Gastrocnemius medialis (tissue), 4 donors: ENCODE results near the gene TMEM91. TPM values are rescaled to one million over a fixed set of nuclear protein-coding genes. Genes with fewer than 3 reads are reported as not detected.

Experiments
- ATAC-seq, 2 donors: fragments of 150-250 bp; one replicate each; pipeline ENCODE4 v1.9.1; 2016
- DNase-seq, 2 donors: peaks; one replicate each; pipeline ENCODE4 v3.0.0-alpha.2; 2019
- H3K27ac ChIP-seq, 4 donors: fragments of 200-600 bp; sonication (generic); 1 replicate in 1 of 4; 2 replicates in 3 of 4; pipeline ENCODE4 v1.5.1; 2016 to 2018; ENCODE audit warnings: mild to moderate bottlenecking in 2 of 4, moderate library complexity in 1 of 4
- H3K27me3 ChIP-seq, 3 donors: fragments of 200-600 bp; sonication (generic) in 2 of 3; 1 replicate in 1 of 3; 2 replicates in 2 of 3; pipeline versions ENCODE4 v1.5.1 to v1.6.0; 2016 to 2019; ENCODE audit warnings: mild to moderate bottlenecking in 1 of 3, moderate library complexity in 1 of 3
- H3K36me3 ChIP-seq, 2 donors: fragments of 200-600 bp; sonication (generic) in 1 of 2; one replicate each; pipeline ENCODE4 v1.5.1; 2017 to 2018
- H3K4me1 ChIP-seq, 2 donors: fragments of 200-600 bp; sonication (generic) in 1 of 2; one replicate each; pipeline ENCODE4 v1.5.1; 2016 to 2017; ENCODE audit warnings: mild to moderate bottlenecking in 2 of 2
- H3K4me3 ChIP-seq, 4 donors: fragments of 200-600 bp; sonication (generic) in 3 of 4; 1 replicate in 1 of 4; 2 replicates in 3 of 4; pipeline ENCODE4 v1.5.1; 2016 to 2019; ENCODE audit warnings: mild to moderate bottlenecking in 2 of 4
- H3K9me3 ChIP-seq, 3 donors: fragments of 200-600 bp; sonication (generic) in 2 of 3; 1 replicate in 1 of 3; 2 replicates in 2 of 3; pipeline ENCODE4 v1.5.1; 2016 to 2019
- CTCF ChIP-seq, 5 experiments: fragments of 450-650 bp in 3 of 5; fragments of 200-600 bp in 2 of 5; sonication (generic) in 2 of 5; IDR thresholded peaks in 4 of 5; conservative IDR thresholded peaks in 1 of 5; 1 replicate in 4 of 5; 2 replicates in 1 of 5; pipeline ENCODE4 v1.5.1; 2016 to 2019; ENCODE audit warnings: antibody characterized with exemption in 5 of 5, mild to moderate bottlenecking in 3 of 5, moderate library complexity in 3 of 5
- POLR2A ChIP-seq, 2 donors: fragments of 450-650 bp; IDR thresholded peaks; one replicate each; pipeline ENCODE4 v1.6.1; 2017; ENCODE audit warnings: antibody characterized with exemption in 2 of 2, mild to moderate bottlenecking in 2 of 2, moderate library complexity in 2 of 2
- in situ Hi-C, 4 donors: fragments of 200-750 bp; cut with MboI; loops; one replicate each; pipeline versions ENCODE4 v1.15.0 to v1.8.0; 2017; ENCODE audit warnings: low sequenced_read_pairs in 4 of 4
- intact Hi-C: fragments of 100-400 bp; cut with DNase I; formaldehyde crosslinking; loops from one replicate; pipeline ENCODE4 v1.15.1; 2023; ENCODE audit warnings: low total_unique reads
- total RNA-seq, 4 donors: library from RNA; depleted of rRNA; stranded (reverse); fragments of >200 nt; gene quantifications; one replicate each; pipeline versions ENCODE4 v1.1.0 to v1.2.3, GENCODE V29; 2016

TMEM91 gene
- total RNA-seq, 4 donors from 2014 or later: 1.6 to 13.6 (median 4.7) TPM

DNA sequence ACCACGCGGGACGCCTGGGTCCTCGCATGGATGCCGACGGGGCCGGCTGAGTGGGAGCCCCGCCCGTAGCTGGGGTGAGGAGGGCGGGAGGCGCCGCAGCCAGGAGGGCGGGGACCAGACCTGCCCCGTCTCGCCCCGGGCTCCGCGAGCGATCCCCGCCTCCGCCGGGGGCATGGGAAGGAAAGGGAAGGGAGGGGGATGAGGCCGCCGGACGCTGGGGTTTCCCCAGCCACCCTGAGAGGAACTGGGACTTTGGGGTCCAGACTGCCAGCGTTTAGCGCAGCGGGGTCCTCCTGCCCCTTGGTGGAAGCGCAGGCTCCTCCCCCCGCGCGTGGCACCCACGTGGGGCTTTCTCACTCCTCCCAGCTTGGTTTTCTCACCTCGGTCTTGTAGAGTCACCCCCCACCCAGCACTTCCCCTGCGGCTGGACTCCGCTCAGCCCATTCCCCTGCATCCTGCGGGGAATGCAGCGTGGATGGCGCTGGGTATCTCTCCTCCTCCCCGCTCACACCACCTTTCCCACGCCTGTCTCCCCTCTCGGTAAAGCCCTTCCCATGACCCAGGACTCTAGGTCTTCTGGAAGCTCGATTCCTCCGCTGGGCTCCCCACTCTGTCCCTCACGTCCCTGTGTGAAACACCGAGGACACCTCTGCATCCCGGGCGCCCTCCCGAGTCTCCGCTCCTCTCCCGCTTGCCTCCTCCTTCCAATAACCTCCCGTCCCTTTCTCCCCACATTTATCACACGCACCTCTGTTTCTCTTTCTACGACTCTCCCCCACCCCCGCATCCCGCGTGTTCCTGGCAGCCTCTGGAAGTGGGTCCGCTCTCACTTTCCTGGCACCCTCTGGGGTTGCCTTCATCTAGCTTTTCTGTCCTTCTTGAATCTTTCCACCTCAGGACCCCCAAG, 24.7 kb upstream of the TMEM91 start:
- peaks cover 27 to 51% (median 45%) of the 10 kb centered on the region in 3 donors for H3K27me3 ChIP-seq
- DNase-seq (peak in 1 of 2 donors; percentile 37), ATAC-seq (peak; percentile 25 to 26)
- peak overlapping the region; percentile 75 to 80 (median 80) for H3K27ac ChIP-seq
- in situ Hi-C loops: no loop called here
- no peaks in the 10 kb centered on the region for H3K36me3 ChIP-seq
- TF ChIP-seq CTCF (IDR thresholded peaks at IDR 0.05 in 4 of 5, conservative IDR thresholded peaks at IDR 0.05 in 1 of 5) (no peak), POLR2A (IDR thresholded peaks at IDR 0.05) (peak in 1 of 2 donors; percentile 40)
- peak overlapping the region; percentile 67 to 76 (median 73) for H3K4me3 ChIP-seq
- intact Hi-C loops: loop anchor here (2.0 to 5.0 kb wide), 2 partner anchors 25 to 149 kb away; no protein-coding TSS in a partner anchor
- H3K9me3 ChIP-seq: no peaks in the 10 kb centered on the region
- H3K4me1 ChIP-seq: peaks cover 0 to 32% of the 10 kb centered on the region in 2 donors

DNA sequence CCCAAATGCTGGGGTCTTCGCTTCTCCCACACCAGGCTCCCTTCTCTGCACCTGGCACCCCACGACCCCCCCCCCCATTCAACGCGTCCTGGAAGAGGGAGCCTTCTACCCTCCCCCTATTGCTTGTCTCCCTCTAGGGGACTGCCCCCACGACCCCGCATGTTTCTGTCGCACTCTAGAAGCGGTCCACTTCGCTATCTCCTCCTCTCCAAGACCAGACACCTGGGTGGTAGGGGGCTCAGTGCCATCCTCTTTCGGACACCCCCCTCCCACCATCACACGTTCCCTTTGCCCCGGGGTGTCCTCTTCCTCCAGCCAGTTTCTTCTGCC, 24.1 kb upstream of the TMEM91 start:
- no peaks in the 10 kb centered on the region for H3K36me3 ChIP-seq
- DNase-seq: no peak
- peaks cover 0 to 32% of the 10 kb centered on the region in 2 donors for H3K4me1 ChIP-seq
- peak overlapping the region; percentile 67 to 76 (median 73) for H3K4me3 ChIP-seq
- in situ Hi-C loops (no loop called here), intact Hi-C loops (loop anchor here (2.0 to 5.0 kb wide), 2 partner anchors 25 to 150 kb away; no protein-coding TSS in a partner anchor)
- peaks cover 27 to 51% (median 45%) of the 10 kb centered on the region in 3 donors for H3K27me3 ChIP-seq
- H3K9me3 ChIP-seq: no peaks in the 10 kb centered on the region
- TF ChIP-seq CTCF (IDR thresholded peaks at IDR 0.05 in 4 of 5, conservative IDR thresholded peaks at IDR 0.05 in 1 of 5): no peak
- peak overlapping the region; percentile 75 to 80 (median 80) for H3K27ac ChIP-seq
- ATAC-seq: no peak

DNA sequence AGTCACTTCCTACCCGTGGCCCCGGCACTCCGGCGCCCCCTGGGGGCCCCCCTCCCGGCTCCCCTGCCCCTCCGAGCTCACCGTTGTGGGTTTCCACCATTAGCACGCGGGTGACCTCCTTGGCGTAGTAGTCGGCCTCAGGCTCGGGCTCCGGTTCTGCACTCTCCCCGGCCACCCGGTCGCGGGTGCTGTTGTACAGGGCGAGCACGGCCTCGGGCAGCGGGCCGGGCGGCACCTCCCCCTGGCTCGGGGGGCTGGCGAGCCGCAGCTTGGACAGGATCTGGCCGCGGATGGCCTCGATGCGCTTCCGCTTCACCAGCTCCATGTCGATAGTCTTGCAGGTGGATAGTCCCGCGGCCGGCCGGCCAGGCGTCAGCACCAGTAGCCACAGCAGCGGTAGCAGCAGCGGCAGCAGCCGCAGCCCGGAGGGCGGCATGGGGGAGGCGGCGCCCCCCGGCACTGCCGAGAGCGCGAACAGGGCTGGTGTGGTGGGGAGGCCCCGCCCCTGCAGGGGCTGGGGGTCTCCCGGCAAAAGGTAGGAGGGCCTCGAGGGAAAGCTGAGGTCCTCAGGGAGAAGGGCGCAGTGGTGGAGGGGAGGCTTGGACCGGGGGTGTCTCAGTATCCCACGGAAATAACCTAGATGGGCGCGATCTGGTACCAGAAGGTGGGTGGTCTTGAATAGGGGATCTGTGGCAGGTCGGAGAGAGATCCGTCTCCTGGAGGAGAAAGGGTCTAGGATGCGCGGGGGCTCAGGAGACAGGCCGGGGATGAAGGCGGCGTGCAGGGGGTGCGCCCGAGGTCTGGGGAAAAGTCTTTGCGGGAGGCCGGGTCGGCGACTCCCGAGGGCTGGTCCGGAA, 23.5 kb upstream of the TMEM91 start:
- DNase-seq (peak in 1 of 2 donors; percentile 35), ATAC-seq (peak in 1 of 2 donors; percentile 21)
- Histone ChIP-seq H3K27me3 (peaks cover 27 to 51% (median 45%) of the 10 kb centered on the region in 3 donors), H3K36me3 (no peaks in the 10 kb centered on the region), H3K4me3 (peak overlapping the region; percentile 67 to 76 (median 73)), H3K27ac (peak overlapping the region; percentile 75 to 80 (median 80)), H3K9me3 (no peaks in the 10 kb centered on the region), H3K4me1 (peaks cover 0 to 32% of the 10 kb centered on the region in 2 donors)
- TF ChIP-seq CTCF (IDR thresholded peaks at IDR 0.05 in 4 of 5, conservative IDR thresholded peaks at IDR 0.05 in 1 of 5) (peak in 3 of 5 experiments; percentile 19 to 54 (median 31)), POLR2A (IDR thresholded peaks at IDR 0.05) (no peak)
- intact Hi-C loops: loop anchor here (2.0 to 5.0 kb wide), 2 partner anchors 26 to 151 kb away; no protein-coding TSS in a partner anchor
- in situ Hi-C loops: no loop called here

DNA sequence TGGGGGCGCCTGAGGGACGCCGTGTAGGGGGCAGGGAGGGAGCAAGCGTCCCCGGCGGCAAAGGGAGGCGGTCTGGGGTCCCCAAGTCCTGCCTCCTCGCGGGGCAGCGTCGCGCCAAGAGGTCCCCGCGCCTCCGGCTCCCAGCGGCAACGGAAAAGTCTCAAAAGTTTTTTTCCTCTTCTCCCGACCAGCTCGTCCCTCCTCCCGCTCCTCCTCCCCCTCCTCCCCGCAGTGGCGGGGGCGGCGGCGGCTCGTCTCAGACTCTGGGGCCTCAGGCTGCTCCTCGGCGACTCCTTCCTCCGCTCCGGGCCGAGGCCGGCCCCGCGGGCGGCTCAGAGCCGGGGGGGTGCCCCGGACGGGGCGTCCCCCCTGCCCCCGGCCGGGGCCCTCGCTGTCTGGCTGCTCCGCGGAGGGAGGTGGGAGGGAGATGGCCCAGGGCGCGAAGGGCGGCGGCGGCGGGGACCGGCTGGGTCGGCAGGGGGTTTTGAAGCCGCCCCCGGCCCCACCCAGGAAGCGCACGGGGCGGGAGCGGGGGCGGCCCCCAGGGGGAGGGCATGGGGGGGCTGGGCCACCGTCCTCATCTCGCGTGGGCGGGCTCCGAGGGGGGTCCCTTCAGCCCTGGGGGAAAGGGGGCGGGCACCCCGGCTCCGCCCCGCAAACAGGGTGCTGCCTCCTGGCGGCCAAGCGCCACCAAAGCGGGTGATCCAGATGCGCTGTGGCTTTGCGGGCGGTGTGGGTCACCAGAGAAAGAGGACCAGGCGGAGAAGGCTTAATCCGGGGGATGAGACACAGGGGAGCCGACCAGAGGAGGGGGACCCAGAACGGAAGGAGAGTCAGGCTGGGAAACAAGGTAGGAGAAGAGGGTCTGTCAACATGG, 22.6 kb upstream of the TMEM91 start, which contains the start of gene TGFB1:
Gene TGFB1 (minus strand): TSS at position 457 of the 877 bp plus-strand sequence. CDS start 878 bp downstream, outside the sequence.
- in situ Hi-C loops (no loop called here), intact Hi-C loops (loop anchor here (2.0 to 5.0 kb wide), 2 partner anchors 27 to 151 kb away; no protein-coding TSS in a partner anchor)
- H3K36me3 ChIP-seq: no peaks in the 10 kb centered on the region
- DNase-seq: peak; percentile 63
- H3K9me3 ChIP-seq: no peaks in the 10 kb centered on the region
- peak; percentile 50 to 56 for ATAC-seq
- peak within 1 kb of the TSS; percentile 75 to 80 (median 80) for H3K27ac ChIP-seq
- H3K27me3 ChIP-seq: peaks cover 27 to 48% (median 45%) of the 10 kb centered on the region in 3 donors
- H3K4me3 ChIP-seq: peak within 1 kb of the TSS; percentile 67 to 76 (median 73)
- H3K4me1 ChIP-seq: peaks cover 0 to 32% of the 10 kb centered on the region in 2 donors
- TF ChIP-seq CTCF (IDR thresholded peaks at IDR 0.05 in 4 of 5, conservative IDR thresholded peaks at IDR 0.05 in 1 of 5): peak; percentile 37 to 80 (median 77)
- TF ChIP-seq POLR2A (IDR thresholded peaks at IDR 0.05): peak; percentile 40 to 58
